A673 (cell line): Measurements from ENCODE around the gene STARD7. TPM values are rescaled to one million over a fixed set of nuclear protein-coding genes. Genes with fewer than 3 reads are reported as not detected.

Experiments
- BruUV-seq: library from RNA; stranded (reverse); fragments of 400-500 nt; replicated peaks from 2 replicates; lab custom pipeline; 2021; lab: Mats Ljungman, UMichigan
- CTCF ChIA-PET: fragments of 300-600 bp; sonication (Branson Sonifier 250); formaldehyde crosslinking; loops from one replicate; lab custom pipeline; 2022; ENCODE audit warnings: antibody characterized with exemption; lab: Charles Lee
- POLR2A ChIA-PET: fragments of 300-600 bp; sonication (Branson Sonifier 250); formaldehyde crosslinking; loops from one replicate; lab custom pipeline; 2022; ENCODE audit warnings: antibody characterized with exemption; ENCODE audit not compliant: low non-redundant PET; lab: Charles Lee
- DNase-seq: peaks from one replicate; pipeline ENCODE4 v3.0.0-alpha.2; 2015; ENCODE audit warnings: low spot score
- H3K27ac ChIP-seq: fragments of 200-600 bp; sonication (generic); 2 replicates; pipeline ENCODE4 v1.5.1; 2016; ENCODE audit warnings: mixed run types, low read depth, mild to moderate bottlenecking, mixed read lengths, antibody characterized with exemption, low read length; ENCODE audit not compliant: poor library complexity, severe bottlenecking
- H3K27me3 ChIP-seq: fragments of 200-600 bp; sonication (generic); replicated peaks from 2 replicates; pipeline ENCODE4 v1.6.1; 2017; ENCODE audit warnings: mixed run types, low read depth, mild to moderate bottlenecking, mixed read lengths, antibody characterized with exemption, low read length; ENCODE audit not compliant: insufficient read depth, poor library complexity
- H3K36me3 ChIP-seq: fragments of 200-600 bp; sonication (generic); 2 replicates; pipeline ENCODE4 v1.6.1; 2016; ENCODE audit warnings: mixed run types, mild to moderate bottlenecking, mixed read lengths, antibody characterized with exemption, low read length; ENCODE audit not compliant: insufficient read depth, poor library complexity, severe bottlenecking
- H3K4me1 ChIP-seq: fragments of 200-600 bp; sonication (generic); 2 replicates; pipeline ENCODE4 v1.6.1; 2017; ENCODE audit warnings: mixed run types, mild to moderate bottlenecking, mixed read lengths, antibody characterized with exemption, low read length; ENCODE audit not compliant: insufficient read depth, poor library complexity, severe bottlenecking
- H3K4me3 ChIP-seq: fragments of 200-600 bp; sonication (generic); 2 replicates; pipeline ENCODE4 v1.5.1; 2016; ENCODE audit warnings: low read depth, mixed run types, mild to moderate bottlenecking, mixed read lengths, low read length; ENCODE audit not compliant: poor library complexity, severe bottlenecking
- H3K9me3 ChIP-seq: fragments of 200-600 bp; sonication (generic); 2 replicates; pipeline ENCODE4 v1.6.1; 2016; ENCODE audit warnings: mixed run types, low read depth, mild to moderate bottlenecking, mixed read lengths, antibody characterized with exemption, low read length; ENCODE audit not compliant: poor library complexity, severe bottlenecking
- CTCF ChIP-seq: fragments of 300-800, 200-600 bp; sonication (generic); conservative IDR thresholded peaks from 2 replicates; pipeline ENCODE4 v1.5.1; 2017; ENCODE audit warnings: low read depth, mild to moderate bottlenecking, antibody characterized with exemption, low read length, moderate library complexity, mixed read lengths
- EZH2 ChIP-seq: fragments of 200-600 bp; sonication (generic); IDR thresholded peaks from 2 replicates; pipeline ENCODE4 v1.6.1; 2017; ENCODE audit warnings: borderline replicate concordance, low read depth, mild to moderate bottlenecking, mixed read lengths, antibody characterized with exemption, low read length; ENCODE audit not compliant: poor library complexity, severe bottlenecking
- intact Hi-C: fragments of 100-400 bp; cut with micrococcal nuclease; formaldehyde crosslinking; loops from one replicate; pipeline ENCODE4 v1.10.0; 2022; ENCODE audit not compliant: unreplicated experiment
- total RNA-seq: library from RNA; stranded (reverse); gene quantifications from 2 replicates; pipeline ENCODE4 v1.2.3, GENCODE V29; 2021

Gene STARD7
- total RNA-seq, 1 experiment from 2014 or later = 201 TPM

GRCh38 chr2:96139181-96139758 is 69.4 kb downstream of the STARD7 start:
- no peak overlapping the region for H3K4me3 ChIP-seq
- DNase-seq = no peak
- no TSS peak for BruUV-seq
- intact Hi-C loops = loop anchor here (2.0 kb wide), 1 partner anchor 126 kb away; the partner anchor contains the start of gene TMEM127
- H3K36me3 ChIP-seq = no peaks in the 10 kb centered on the region
- H3K27ac ChIP-seq = no peak overlapping the region
- H3K27me3 ChIP-seq = no peaks in the 10 kb centered on the region
- H3K4me1 ChIP-seq = no peaks in the 10 kb centered on the region
- no peak for TF ChIP-seq EZH2
- no peak for TF ChIP-seq CTCF
- CTCF ChIA-PET = interaction anchor here (0.6 to 4.1 kb wide), 4 partner anchors 13 to 128 kb away, joined by 7 to 47 read pairs (median 9); no protein-coding TSS in a partner anchor
- POLR2A ChIA-PET = no interaction called here
- H3K9me3 ChIP-seq = no peaks in the 10 kb centered on the region

- intact Hi-C loops = loop anchor here (1.0 to 2.0 kb wide), 2 partner anchors 36 to 126 kb away; partner anchors contain the start of gene TMEM127
- no TSS peak for BruUV-seq
- ChIA-PET POLR2A (no interaction called here), CTCF (interaction anchor here (0.6 to 4.1 kb wide), 5 partner anchors 14 to 146 kb away, joined by 6 to 47 read pairs (median 8); no protein-coding TSS in a partner anchor)
- TF ChIP-seq EZH2 (no peak), CTCF (peak; percentile 68)
- Histone ChIP-seq H3K27ac (no peak within 1 kb of the TSS), H3K36me3 (no peaks in the 10 kb centered on the region), H3K27me3 (no peaks in the 10 kb centered on the region), H3K4me3 (no peak within 1 kb of the TSS), H3K9me3 (no peaks in the 10 kb centered on the region), H3K4me1 (no peaks in the 10 kb centered on the region)
- peak; percentile 57 for DNase-seq
These were observed 70.2 kb downstream of the STARD7 start, which contains the start of gene ASTL for GRCh38 chr2:96138179-96139145. Gene ASTL, minus strand, starts transcription at chr2:96138502. Its CDS starts 66 bp downstream, at chr2:96138436.
